Uterus (tissue), 4 donors: ENCODE data around the gene CCDC134. TPM values are rescaled to one million over a fixed set of nuclear protein-coding genes. Genes with fewer than 3 reads are reported as not detected.

ENCODE experiments used
- DNase-seq, 2 donors: peaks; one replicate each; pipeline ENCODE4 v3.0.0-alpha.2; 2019 to 2020
- H3K27ac ChIP-seq, 2 donors: fragments of 200-600 bp; sonication (generic); 1 replicate in 1 of 2; 2 replicates in 1 of 2; pipeline ENCODE4 v1.5.1; 2016 to 2018
- H3K27me3 ChIP-seq, 2 donors: fragments of 200-600 bp; sonication (generic); one replicate each; pipeline ENCODE4 v1.5.1; 2018 to 2019; ENCODE audit warnings: control low read depth in 1 of 2
- H3K36me3 ChIP-seq, 2 donors: fragments of 200-600 bp; sonication (generic); one replicate each; pipeline ENCODE4 v1.5.1; 2019; ENCODE audit warnings: control low read depth in 1 of 2
- H3K4me1 ChIP-seq, 2 donors: fragments of 200-600 bp; sonication (generic); one replicate each; pipeline ENCODE4 v1.5.1; 2018 to 2019; ENCODE audit warnings: control low read depth in 1 of 2
- H3K4me3 ChIP-seq, 2 donors: fragments of 200-600 bp; sonication (generic); 1 replicate in 1 of 2; 2 replicates in 1 of 2; pipeline ENCODE4 v1.5.1; 2018 to 2019; ENCODE audit warnings: mild to moderate bottlenecking in 1 of 2
- H3K9me3 ChIP-seq, 2 donors: fragments of 200-600 bp; sonication (generic); one replicate each; pipeline ENCODE4 v1.5.1; 2019; ENCODE audit warnings: control low read depth in 1 of 2
- POLR2A ChIP-seq, 2 donors: fragments of 450-650 bp; IDR thresholded peaks; one replicate each; pipeline ENCODE4 v1.6.1; 2016; ENCODE audit warnings: antibody characterized with exemption in 2 of 2, mild to moderate bottlenecking in 1 of 2, moderate library complexity in 1 of 2
- intact Hi-C: fragments of 100-400 bp; cut with DNase I; formaldehyde crosslinking; loops from one replicate; pipeline ENCODE4 v1.15.1; 2023; ENCODE audit warnings: low total_unique reads
- total RNA-seq, 4 donors: library from RNA; depleted of rRNA in 3 of 4; stranded (reverse); fragments of >200 nt in 3 of 4; gene quantifications; one replicate each; pipeline versions ENCODE4 v1.1.0 to v1.2.4, GENCODE V29; 2014 to 2023
- TF ChIP-seq, protein P1 (sequence below), 4 experiments: fragments of 200-600 bp in 2 of 4; fragments of 450-650 bp in 2 of 4; sonication (generic) in 2 of 4; IDR thresholded peaks; one replicate each; pipeline ENCODE4 v1.5.1; 2016 to 2019; ENCODE audit warnings: antibody characterized with exemption in 4 of 4, mild to moderate bottlenecking in 2 of 4, moderate library complexity in 1 of 4
- donor health status: DM: yes; HTN: yes; CAD: no.

Gene CCDC134
- total RNA-seq, 4 donors from 2014 or later, result 4.1 to 24.3 (median 11.0) TPM

DNA sequence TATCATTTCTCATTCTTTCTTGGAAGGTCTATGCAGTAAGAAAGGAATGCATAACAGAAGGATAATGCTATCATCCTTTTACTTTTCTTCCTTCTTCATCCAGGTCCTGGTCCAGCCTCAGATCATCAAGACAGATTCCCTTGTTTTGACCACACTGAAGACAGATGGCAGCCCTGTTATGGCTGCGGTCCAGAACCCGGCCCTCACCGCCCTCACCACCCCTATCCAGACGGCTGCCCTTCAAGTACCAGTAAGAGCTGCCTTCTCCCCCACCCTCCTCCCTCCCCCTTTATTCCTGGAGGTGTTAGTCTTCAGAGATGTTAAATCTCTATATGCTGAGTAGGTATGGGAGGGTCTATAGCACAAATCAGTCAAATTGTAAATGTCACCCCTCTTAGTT, 70.3 kb downstream of the CCDC134 start:
- Histone ChIP-seq H3K27me3 (no peaks in the 10 kb centered on the region), H3K4me1 (no peaks in the 10 kb centered on the region), H3K4me3 (no peak overlapping the region), H3K36me3 (no peaks in the 10 kb centered on the region), H3K27ac (no peak overlapping the region), H3K9me3 (no peaks in the 10 kb centered on the region)
- intact Hi-C loops, result no loop called here
- TF ChIP-seq POLR2A (IDR thresholded peaks at IDR 0.05), result no peak
- TF ChIP-seq, protein P1, sequence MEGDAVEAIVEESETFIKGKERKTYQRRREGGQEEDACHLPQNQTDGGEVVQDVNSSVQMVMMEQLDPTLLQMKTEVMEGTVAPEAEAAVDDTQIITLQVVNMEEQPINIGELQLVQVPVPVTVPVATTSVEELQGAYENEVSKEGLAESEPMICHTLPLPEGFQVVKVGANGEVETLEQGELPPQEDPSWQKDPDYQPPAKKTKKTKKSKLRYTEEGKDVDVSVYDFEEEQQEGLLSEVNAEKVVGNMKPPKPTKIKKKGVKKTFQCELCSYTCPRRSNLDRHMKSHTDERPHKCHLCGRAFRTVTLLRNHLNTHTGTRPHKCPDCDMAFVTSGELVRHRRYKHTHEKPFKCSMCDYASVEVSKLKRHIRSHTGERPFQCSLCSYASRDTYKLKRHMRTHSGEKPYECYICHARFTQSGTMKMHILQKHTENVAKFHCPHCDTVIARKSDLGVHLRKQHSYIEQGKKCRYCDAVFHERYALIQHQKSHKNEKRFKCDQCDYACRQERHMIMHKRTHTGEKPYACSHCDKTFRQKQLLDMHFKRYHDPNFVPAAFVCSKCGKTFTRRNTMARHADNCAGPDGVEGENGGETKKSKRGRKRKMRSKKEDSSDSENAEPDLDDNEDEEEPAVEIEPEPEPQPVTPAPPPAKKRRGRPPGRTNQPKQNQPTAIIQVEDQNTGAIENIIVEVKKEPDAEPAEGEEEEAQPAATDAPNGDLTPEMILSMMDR (IDR thresholded peaks at IDR 0.05), result no peak
- DNase-seq, result no peak

DNA sequence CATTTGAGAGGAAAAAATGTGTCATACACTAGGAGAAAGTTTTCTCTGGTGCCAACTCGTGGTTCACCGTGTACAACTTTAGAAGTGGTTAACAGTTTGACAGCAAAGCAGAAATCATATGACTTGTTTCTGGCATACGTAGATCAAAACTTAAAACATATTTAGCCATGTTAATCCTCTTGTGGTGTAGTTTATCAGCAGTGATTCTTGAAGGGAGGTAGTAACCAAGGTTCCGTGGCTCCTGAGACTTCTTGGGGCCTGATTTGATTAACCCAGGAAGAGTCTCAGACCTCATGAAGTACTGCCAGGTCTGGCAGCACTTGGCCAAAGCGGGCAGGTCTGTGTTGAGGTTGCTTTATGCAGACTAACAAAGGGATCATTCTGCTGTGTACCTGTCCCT, 72.9 kb downstream of the CCDC134 start:
- H3K27ac ChIP-seq, result no peak overlapping the region
- H3K36me3 ChIP-seq, result no peaks in the 10 kb centered on the region
- no peaks in the 10 kb centered on the region for H3K9me3 ChIP-seq
- H3K4me1 ChIP-seq, result no peaks in the 10 kb centered on the region
- no peak for DNase-seq
- intact Hi-C loops, result no loop called here
- no peak overlapping the region for H3K4me3 ChIP-seq
- no peaks in the 10 kb centered on the region for H3K27me3 ChIP-seq
- TF ChIP-seq, protein P1 (IDR thresholded peaks at IDR 0.05), result no peak
- TF ChIP-seq POLR2A (IDR thresholded peaks at IDR 0.05), result no peak

DNA sequence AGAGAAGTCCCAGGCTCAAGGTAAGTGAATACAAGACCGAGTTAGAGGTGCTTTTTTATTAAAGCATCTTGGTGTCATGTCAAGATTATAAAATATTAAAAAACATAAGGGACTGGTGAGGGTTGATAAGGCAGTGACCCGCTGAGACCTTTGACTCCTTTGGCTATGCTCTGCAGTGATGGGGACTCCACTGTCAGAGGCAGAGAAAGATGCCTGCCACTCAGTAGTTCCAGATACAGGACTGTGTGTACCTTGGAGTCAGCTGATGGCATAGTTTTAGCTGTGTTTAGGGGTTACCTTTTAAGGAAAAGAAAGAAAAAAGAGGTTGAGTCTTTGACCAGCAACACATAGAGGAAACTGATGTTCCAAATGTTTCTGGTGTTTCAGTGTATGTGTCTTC, 73.6 kb downstream of the CCDC134 start:
- TF ChIP-seq, protein P1 (IDR thresholded peaks at IDR 0.05), result no peak
- no peak for TF ChIP-seq POLR2A (IDR thresholded peaks at IDR 0.05)
- H3K9me3 ChIP-seq, result no peaks in the 10 kb centered on the region
- intact Hi-C loops, result no loop called here
- no peaks in the 10 kb centered on the region for H3K36me3 ChIP-seq
- H3K27ac ChIP-seq, result no peak overlapping the region
- H3K4me1 ChIP-seq, result no peaks in the 10 kb centered on the region
- no peaks in the 10 kb centered on the region for H3K27me3 ChIP-seq
- no peak for DNase-seq
- no peak overlapping the region for H3K4me3 ChIP-seq

DNA sequence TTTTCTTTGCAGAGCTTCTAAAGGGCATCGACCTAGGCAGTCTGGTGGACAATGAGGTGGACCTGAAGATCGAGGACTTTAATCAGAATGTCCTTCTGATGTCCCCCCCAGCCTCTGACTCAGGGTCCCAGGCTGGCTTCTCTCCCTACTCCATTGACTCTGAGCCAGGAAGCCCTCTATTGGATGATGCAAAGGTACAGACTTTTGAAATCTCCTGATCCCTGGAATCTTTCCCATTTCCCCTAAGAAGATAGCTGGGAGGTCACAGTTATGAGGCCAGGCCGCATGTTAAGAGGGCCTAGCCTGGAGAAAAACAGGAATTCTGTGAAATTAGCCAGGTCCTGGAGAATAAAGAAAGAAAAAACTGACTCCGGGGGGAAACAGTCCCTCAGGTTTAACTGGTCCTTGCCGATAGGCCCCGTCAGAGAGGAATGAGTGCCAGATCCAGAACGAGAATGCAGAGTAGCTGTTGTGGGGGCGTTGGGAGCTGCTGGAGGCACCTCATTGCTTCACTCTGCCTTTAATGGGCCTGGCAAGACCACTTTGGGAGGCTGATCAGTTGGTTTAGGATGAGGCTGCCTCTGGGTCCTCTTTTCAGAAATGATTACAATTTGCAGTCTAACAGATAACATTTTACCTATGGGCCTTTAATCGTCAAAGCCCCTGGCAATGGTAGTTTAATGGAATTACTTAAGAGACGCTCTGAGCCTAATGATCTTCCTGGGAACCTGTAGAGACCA, 75.2 kb downstream of the CCDC134 start:
- TF ChIP-seq POLR2A (IDR thresholded peaks at IDR 0.05), result no peak
- TF ChIP-seq, protein P1 (IDR thresholded peaks at IDR 0.05), result no peak
- H3K4me1 ChIP-seq, result no peaks in the 10 kb centered on the region
- H3K27me3 ChIP-seq, result no peaks in the 10 kb centered on the region
- no peaks in the 10 kb centered on the region for H3K9me3 ChIP-seq
- no peak for DNase-seq
- no peak overlapping the region for H3K4me3 ChIP-seq
- no peaks in the 10 kb centered on the region for H3K36me3 ChIP-seq
- H3K27ac ChIP-seq, result no peak overlapping the region
- intact Hi-C loops, result no loop called here

Other genes with a start within 250 kb of the CCDC134 start
- 10 to 100 TPM in 2 of 4 donors, 1 to 10 TPM in 2; 2.4 to 83.0 (median 19.6) TPM for gene CSDC2, start 239.7 kb upstream of the CCDC134 start, total RNA-seq
- gene PMM1, start 210.8 kb upstream of the CCDC134 start, total RNA-seq, result 10 to 100 TPM; 21.0 to 76.5 (median 34.6) TPM
- 10 to 100 TPM in 2 of 4 donors, 1 to 10 TPM in 2; 6.4 to 34.2 (median 9.6) TPM for gene DESI1, start 179.6 kb upstream of the CCDC134 start, total RNA-seq
- gene XRCC6, start 179.4 kb upstream of the CCDC134 start, total RNA-seq, result 100 to 1,000 TPM in 3 of 4 donors, 10 to 100 TPM in 1; 89.1 to 303 (median 157) TPM
- 100 to 1,000 TPM in 2 of 4 donors, 10 to 100 TPM in 2; 62.1 to 136 (median 96.2) TPM for gene SNU13, start 111.8 kb upstream of the CCDC134 start, total RNA-seq
- 1 to 10 TPM in 1 of 4 donors, under 1 TPM in 1, not detected in 2; 0.70 to 1.9 TPM for gene MEI1, start 101.2 kb upstream of the CCDC134 start, total RNA-seq
- 10 to 100 TPM; 10.2 to 61.0 (median 29.0) TPM for gene SREBF2, start 32.4 kb downstream of the CCDC134 start, total RNA-seq
- under 1 TPM in 1 of 4 donors, not detected in 3; 0.30 TPM for gene SHISA8, start 114.4 kb downstream of the CCDC134 start, total RNA-seq
- 1 to 10 TPM in 1 of 4 donors, under 1 TPM in 1, not detected in 2; 0.30 to 1.3 TPM for gene TNFRSF13C, start 126.1 kb downstream of the CCDC134 start, total RNA-seq
- gene CENPM, start 146.5 kb downstream of the CCDC134 start, total RNA-seq, result 10 to 100 TPM in 1 of 4 donors, not detected in 3; 12.7 TPM
- gene SEPTIN3, start 168.8 kb downstream of the CCDC134 start, total RNA-seq, result 1 to 10 TPM in 1 of 4 donors, not detected in 3; 1.4 TPM
- gene WBP2NL, start 198.1 kb downstream of the CCDC134 start, total RNA-seq, result 1 to 10 TPM in 2 of 4 donors, not detected in 2; 3.7 to 6.6 TPM